SK-N-SH treated with all-trans-retinoic acid at 6 μM for 48 hours (cell line): Measurements from ENCODE around the gene VHLL.

Source experiments
- CREB5 ChIP-seq: fragments of 250-450 bp; sonication (Bioruptor Pico); IDR thresholded peaks from 2 replicates; pipeline ENCODE4 v1.5.1; 2020; ENCODE audit warnings: low read depth, mild to moderate bottlenecking, moderate library complexity
- CSRNP3 ChIP-seq: fragments of 250-450 bp; sonication (Bioruptor Pico); IDR thresholded peaks from 2 replicates; pipeline ENCODE4 v1.5.1; 2021; ENCODE audit warnings: mild to moderate bottlenecking, moderate library complexity
- ESRRG ChIP-seq: fragments of 250-450 bp; sonication (Bioruptor Pico); IDR thresholded peaks from 2 replicates; pipeline ENCODE4 v1.6.1; 2021; ENCODE audit warnings: mild to moderate bottlenecking
- ISL1 ChIP-seq: fragments of 250-450 bp; sonication (Bioruptor Pico); IDR thresholded peaks from 2 replicates; pipeline ENCODE4 v2.1.2; 2022; ENCODE audit warnings: mild to moderate bottlenecking, moderate library complexity
- PATZ1 ChIP-seq: fragments of 250-450 bp; sonication (Bioruptor Pico); IDR thresholded peaks from 2 replicates; pipeline ENCODE4 v1.8.0; 2020; ENCODE audit warnings: mild to moderate bottlenecking, moderate library complexity, borderline replicate concordance
- POU6F1 ChIP-seq: fragments of 250-450 bp; sonication (Bioruptor Pico); IDR thresholded peaks from 2 replicates; pipeline ENCODE4 v1.8.0; 2021; ENCODE audit warnings: low read depth, mild to moderate bottlenecking, moderate library complexity, borderline replicate concordance
- RARB ChIP-seq: fragments of 250-450 bp; sonication (Bioruptor Pico); IDR thresholded peaks from 2 replicates; pipeline ENCODE4 v1.8.0; 2021; ENCODE audit warnings: mild to moderate bottlenecking, moderate library complexity
- TCF4 ChIP-seq: fragments of 250-450 bp; sonication (Bioruptor Pico); IDR thresholded peaks from 2 replicates; pipeline ENCODE4 v1.8.0; 2021; ENCODE audit warnings: mild to moderate bottlenecking, moderate library complexity, borderline replicate concordance
- TOX ChIP-seq: fragments of 250-450 bp; sonication (Bioruptor Pico); IDR thresholded peaks from 2 replicates; pipeline ENCODE4 v1.8.0; 2021; ENCODE audit warnings: mild to moderate bottlenecking, moderate library complexity, borderline replicate concordance
- ZC3H10 ChIP-seq: fragments of 250-450 bp; sonication (Bioruptor Pico); IDR thresholded peaks from 2 replicates; pipeline ENCODE4 v1.5.1; 2021; ENCODE audit warnings: mild to moderate bottlenecking, moderate library complexity
- ZNF565 ChIP-seq: fragments of 450-650 bp; formaldehyde crosslinking; conservative IDR thresholded peaks from 2 replicates; pipeline ENCODE4 v1.5.0; 2020; ENCODE audit warnings: low read depth, mild to moderate bottlenecking, moderate library complexity

GRCh38 chr1:156284112-156284511 is 15.0 kb downstream of the VHLL start, which contains the start of gene TMEM79:
- no peak for TF ChIP-seq CREB5 (CRISPR knock-in tag)
- no peak for TF ChIP-seq ZNF565 (CRISPR knock-in tag)
- TF ChIP-seq TCF4: no peak
- no peak for TF ChIP-seq RARB (CRISPR knock-in tag)
- TF ChIP-seq ISL1: no peak
- TF ChIP-seq CSRNP3 (CRISPR knock-in tag): no peak
- TF ChIP-seq PATZ1 (CRISPR knock-in tag): no peak
- no peak for TF ChIP-seq TOX
- TF ChIP-seq POU6F1 (CRISPR knock-in tag): no peak
- no peak for TF ChIP-seq ZC3H10 (CRISPR knock-in tag)
- TF ChIP-seq ESRRG (CRISPR knock-in tag): no peak
